GM18870 (cell line): ENCODE results near the gene GARIN5A.

Experiments
- ATAC-seq: cut with Tn5 transposase; IDR thresholded peaks from one replicate; pipeline ENCODE4 v1.9.1; 2021; ENCODE audit warnings: moderate library complexity; ENCODE audit not compliant: unreplicated experiment

GARIN5A gene

DNA sequence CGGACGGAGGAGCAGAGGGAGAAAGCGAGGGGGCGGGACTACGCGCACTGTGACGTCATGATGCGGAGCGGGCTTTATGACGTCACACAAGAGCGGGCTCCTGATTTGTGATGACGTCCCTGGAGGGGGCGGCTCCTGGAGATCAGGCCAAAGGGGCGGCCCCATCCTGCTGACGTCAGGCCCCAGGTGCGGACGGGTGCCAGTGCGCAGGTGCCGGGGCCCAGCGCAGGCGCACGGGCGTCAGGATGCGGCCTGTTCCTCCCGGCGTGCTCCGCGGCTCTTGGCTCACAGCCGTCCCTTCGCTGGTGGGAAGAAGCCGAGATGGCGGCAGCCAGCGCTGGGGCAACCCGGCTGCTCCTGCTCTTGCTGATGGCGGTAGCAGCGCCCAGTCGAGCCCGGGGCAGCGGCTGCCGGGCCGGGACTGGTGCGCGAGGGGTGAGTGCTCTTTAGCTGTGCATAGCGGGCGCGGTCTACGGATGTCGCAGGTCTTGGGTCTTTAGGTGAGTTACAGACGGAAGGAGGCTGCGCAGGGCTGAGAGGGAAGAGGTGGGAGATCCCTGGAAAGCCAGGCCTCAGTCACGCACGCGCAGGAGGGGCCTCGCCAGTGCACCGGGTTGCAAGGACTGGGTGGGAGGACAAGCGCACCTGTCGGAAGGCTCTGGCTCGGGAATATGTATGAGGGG is at the start of gene GARIN5A, which contains the start of gene EMC10:
TSS of gene GARIN5A (minus strand) at position 625 of the 683 bp plus-strand sequence. CDS start at position 165, 460 bp downstream.
TSS of gene EMC10 (plus strand) at position 284 of the 683 bp plus-strand sequence. CDS start at position 322, 38 bp downstream.
- ATAC-seq, result no peak

DNA sequence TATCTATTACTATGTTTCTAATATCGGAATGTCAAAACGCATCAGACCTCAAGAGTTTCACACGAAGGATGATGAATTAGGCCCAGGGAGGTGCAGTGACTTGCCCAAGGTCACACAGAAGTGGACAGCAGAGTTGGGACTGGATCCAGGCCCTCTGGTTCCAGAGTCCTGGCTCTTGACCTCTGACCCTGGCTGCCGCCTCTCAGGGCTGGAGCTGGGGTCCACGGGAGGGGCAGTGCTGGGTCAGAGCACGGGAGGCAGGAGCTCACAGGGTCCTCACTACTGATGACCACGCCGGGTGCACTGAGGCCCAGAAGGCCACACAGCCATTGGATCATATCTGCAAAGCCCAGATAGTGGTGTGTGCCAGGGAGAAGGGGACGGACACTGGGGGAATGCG is 46.2 kb upstream of the GARIN5A start:
- ATAC-seq, result no peak

DNA sequence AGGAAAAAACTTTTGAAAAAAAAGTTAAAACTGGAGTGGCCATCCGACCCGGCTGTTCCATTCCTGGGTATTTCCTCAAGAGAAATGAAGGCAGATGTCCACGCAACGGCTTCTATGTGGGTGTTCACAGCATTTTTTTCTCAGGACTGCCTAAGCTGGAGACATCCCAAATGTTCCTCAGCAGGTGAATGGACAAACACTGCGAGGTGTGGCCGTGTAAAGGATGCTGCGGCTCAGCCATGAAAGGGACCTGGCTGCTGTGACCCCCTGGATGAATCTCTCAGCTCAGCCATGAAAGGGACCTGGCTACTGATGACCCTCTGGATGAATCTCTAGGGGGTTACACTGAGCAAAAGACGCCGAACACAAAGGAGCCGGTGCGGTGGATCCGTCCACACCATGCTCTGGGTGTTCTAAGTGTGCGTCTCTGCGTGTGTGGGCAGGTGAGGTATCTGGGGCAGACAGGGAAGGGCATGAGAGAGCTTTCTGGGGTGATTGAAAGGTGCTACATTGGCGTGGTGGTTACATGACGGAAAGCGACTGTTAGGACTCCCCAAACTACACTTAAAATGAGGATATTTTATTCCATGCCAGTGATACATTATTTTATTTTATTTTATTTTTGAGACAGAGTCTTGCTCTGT is 44.3 kb upstream of the GARIN5A start:
- no peak for ATAC-seq

DNA sequence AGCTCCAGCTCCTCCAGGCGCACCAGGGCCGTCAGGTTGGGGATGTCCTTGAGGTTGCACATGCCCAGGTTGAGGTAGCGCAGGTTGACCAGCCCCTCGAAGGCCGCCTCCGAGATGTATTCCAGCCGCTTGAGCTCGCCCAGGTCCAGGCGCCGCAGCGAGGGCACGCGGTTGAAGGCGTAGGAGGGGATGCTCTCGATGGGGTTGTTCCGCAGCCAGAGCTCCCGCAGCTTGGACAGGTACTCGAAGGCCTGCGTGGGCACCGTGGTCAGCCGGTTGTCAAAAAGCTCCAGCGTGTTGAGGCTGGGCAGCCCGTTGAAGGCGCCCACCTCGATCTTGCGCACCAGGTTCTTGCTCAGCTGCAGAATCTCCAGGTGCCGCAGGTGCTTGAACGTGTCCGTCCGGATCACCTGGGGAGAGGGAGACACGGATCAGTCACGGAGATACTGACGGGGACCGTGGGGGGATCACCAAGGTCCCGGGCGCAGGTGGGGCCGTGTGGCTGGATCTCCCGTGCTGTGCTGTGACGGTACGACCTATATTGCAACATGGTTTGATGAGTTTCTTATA is 42.4 kb upstream of the GARIN5A start:
- no peak for ATAC-seq

DNA sequence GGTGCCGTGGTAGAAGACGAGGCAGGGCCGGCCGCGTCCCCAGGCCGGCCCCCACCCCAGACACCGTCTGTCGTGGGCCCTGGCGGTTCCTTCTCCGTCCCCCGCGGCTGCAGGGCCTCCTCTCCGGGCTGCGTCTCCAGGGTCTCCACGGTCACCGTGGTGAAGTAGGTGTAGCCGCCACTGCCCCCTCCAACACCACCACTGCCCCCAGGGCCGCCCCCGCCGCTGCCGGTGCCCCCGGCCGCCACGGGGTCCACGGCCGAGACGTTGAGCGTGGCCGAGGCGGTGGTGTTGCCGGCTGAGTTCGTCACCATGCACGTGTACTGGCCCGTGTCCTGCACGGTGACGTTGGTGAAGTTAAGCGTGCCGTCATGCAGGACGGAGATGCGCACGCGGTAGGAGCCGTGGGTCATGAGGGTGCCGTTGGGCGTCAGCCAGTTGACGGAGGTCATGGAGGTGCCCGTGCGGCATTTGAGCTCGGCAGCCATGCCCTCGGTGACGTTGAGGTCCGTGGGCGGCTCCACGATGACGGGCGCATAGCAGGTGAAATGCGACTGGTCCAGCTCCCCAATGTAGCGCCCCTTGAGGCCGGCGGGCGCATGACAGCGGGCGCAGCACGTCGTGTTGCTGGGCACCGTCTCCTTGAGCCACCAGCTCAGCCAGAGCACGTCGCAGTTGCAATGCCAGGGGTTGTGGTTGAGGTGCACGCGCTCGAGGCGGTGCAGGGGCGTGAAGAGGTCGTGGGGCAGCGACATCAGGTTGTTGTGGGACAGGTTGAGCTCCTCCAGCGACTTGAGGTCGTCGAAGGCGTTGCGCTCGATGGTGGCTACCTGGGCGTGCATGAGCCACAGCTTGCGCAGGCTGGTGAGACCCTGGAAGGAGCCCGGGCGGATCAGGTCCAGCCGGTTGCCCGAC is 41.7 kb upstream of the GARIN5A start:
- no peak for ATAC-seq

DNA sequence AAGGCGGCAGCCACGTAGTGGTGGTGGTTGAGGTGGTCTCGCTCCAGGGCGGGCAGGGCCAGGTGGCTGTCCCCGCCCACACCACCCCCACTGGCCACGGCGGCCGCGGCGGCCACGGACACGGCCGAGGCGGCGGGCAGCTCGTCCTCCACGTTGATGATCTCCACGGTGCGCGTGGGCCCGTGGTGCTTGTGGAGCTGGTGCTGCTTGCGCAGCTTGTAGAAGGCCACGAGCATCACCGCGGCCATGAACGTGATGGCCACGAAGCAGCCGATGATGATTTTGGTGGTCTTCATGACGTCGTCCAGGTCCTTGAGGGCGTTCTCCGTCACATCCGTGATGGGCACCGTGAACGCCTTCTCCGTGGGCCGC is 41.0 kb upstream of the GARIN5A start:
- ATAC-seq, result no peak

DNA sequence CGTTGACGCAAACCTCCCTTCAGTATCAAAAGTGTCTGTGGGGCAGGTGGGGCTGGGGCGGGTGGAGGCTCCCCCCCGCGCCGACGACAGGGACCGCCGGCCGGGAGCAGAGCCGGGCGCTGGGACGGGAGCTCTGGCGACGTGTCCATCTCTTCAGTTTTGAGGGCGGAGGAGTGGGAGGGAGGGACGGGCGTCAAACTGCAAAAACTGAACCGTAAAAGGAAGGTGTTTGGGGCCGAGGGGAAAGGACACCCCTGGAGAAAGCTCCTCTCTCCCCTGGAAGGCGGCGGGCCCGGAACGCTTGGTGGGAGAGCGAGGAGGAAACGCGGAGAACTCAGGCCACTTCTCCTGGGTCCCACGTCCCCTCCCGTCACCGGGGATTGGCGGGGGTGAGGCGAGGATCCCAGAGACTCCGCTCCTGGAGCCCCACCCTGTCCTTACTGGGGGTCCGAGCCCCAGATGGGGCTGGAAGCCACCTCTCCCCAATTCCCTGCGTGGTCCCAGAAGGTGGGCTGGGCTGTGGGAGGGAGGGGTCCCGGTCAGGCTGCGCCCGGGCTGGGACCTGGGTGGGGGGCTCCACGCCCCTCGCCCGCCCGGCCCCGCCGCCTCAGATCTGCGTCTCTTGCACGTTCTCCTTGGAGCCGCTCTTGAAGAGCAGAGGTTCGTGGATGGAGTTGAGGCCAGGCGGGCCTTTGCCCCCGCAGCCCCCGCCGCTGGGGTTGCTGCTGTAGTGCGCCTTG is 40.5 kb upstream of the GARIN5A start:
- ATAC-seq, result no peak

DNA sequence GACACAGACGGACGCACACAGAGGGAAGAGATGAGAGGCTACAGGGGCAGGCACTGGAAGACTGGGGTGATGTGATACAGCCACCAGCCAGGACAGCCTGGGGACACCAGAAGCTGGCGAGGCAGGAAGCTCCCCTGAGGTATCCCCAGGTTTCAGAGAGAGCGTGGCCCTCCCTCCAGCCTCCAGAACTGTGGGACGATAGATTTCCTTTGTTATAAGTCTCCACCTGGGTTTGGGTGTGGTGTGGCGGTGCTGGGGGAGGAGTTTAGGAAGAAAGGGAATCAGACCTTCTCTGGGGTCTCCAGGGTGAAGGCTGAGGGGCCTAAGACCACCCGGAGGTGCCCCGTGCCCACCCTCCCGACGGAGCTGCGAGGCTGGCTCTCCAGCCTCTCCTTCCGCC is 39.8 kb upstream of the GARIN5A start:
- no peak for ATAC-seq

DNA sequence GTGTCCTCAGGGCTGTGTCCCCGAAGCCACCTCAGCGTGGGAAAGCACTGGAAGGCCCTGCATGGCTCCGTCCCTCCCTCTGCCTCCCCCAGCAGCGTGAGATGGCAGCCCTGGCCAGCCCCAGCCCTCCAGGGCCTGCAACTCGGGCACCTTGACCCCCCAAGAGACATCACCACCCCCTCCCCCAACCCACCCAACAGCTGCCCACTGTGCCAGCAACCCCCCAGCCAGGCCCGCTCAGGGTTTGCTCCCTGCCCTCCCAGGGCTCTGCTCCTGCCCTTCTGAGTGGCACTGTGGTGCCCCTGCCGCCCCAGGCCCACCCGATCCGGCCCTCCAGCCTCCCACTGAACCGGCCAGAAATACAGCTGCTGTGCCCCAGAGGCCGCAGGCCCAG is 38.5 kb upstream of the GARIN5A start:
- ATAC-seq, result no peak

DNA sequence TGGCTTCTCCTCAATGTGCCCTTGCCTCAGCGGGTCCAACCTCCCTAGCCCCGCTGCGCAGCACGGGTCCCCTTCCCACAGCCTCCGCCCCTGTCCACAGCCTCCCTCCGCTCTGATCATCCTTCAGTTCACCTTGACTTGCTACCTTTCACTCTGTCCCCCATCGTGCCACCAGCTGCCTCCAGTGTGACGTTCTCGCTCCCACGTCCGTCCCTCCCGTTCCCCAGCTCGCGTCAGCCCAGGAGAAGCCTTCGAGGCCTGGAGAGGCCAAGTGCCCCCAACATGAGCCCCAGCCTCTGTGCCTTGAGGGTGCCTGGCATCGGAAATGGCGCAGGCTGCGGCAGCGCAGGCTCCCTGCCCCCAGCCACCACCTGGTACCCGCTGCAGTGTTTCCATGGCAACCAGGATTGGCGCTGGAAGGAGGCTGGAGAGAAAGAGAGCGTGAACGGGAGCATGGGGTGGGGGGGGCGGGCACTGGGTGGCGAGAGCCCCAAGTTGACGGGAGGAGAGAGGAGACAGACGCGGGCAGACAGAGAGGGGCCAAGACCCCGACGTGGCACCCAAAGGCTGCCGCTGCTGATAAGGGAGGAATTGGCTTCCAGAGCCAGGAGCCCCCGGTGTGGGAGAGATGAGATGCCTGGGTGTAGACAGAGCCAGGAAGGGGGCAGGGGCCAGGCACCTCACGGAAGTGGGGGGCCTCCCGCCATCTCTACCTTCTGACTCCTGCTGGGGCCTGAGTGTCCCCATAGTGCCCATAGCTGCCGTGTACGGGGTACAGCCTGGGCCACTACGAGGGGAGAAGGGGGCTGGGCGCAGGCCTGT is 37.9 kb upstream of the GARIN5A start:
- ATAC-seq, result no peak

DNA sequence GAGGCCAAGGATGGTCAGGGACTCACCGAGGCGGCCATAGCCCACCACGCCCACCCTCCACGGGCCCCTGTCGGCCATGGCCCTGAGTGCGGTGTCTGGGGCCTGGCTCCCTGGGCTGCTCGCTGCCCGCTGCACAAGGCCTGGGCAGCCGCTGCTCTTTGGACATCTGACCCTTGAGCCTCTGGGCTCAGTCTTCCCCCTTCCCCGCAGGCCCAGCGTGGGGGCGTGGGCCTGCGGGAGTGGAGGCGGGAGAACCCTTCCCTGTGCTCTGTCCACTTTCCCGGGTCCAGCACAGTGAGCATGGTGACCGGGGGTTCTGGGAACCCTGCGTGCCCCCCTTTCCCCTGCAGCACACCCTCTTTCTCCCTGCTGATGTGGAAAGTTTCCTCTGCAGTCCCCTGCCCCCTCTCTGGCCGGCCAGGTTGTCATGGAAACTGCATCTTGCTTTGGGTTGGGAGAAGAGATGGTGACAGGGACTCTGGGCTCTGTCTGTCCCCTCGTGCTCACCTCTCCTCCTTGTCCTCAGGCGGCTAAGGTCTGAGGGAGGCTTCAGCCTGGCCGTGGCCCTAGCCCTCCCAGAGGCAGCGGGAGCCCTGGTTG is 37.2 kb upstream of the GARIN5A start, which contains the start of gene ASPDH:
TSS of gene ASPDH (minus strand) at position 168 of the 600 bp plus-strand sequence. CDS start at position 78, 90 bp downstream.
- ATAC-seq, result no peak

DNA sequence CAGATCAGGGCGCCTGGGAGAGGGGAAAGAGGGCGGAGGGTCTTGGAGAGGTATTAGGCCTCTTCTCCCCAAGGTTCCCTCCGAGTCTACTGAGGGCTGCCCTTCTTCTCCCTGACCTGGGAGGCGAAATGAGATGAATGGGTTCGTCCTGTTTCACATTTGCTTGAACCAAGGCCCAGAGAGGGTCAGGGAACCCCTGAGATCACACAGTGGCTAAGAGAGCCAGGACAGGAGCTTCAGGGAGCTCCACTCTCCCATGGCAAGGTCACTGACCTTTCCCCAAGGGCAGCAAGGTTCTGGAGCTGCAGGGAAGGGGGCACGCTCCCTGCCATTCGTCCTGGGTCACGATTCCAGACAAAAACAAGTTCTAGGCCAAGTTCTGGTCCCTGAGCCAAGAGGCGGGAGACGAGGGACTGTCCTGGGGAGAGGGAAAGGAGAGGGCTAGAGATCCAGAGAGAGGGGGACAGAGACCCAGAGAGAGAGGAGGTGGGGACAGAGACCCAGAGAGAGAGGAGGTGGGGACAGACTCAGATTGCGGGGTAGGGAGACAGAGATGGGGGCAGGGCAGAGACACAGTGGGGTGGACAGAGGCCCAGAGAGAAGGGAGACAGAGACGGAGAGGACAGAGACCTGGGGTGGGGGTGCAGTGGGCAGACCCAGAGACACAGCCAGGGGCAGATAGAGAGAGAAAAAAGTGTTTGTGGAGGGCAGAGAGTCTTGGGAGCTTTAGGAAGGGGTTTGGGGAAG is 36.5 kb upstream of the GARIN5A start:
- no peak for ATAC-seq

DNA sequence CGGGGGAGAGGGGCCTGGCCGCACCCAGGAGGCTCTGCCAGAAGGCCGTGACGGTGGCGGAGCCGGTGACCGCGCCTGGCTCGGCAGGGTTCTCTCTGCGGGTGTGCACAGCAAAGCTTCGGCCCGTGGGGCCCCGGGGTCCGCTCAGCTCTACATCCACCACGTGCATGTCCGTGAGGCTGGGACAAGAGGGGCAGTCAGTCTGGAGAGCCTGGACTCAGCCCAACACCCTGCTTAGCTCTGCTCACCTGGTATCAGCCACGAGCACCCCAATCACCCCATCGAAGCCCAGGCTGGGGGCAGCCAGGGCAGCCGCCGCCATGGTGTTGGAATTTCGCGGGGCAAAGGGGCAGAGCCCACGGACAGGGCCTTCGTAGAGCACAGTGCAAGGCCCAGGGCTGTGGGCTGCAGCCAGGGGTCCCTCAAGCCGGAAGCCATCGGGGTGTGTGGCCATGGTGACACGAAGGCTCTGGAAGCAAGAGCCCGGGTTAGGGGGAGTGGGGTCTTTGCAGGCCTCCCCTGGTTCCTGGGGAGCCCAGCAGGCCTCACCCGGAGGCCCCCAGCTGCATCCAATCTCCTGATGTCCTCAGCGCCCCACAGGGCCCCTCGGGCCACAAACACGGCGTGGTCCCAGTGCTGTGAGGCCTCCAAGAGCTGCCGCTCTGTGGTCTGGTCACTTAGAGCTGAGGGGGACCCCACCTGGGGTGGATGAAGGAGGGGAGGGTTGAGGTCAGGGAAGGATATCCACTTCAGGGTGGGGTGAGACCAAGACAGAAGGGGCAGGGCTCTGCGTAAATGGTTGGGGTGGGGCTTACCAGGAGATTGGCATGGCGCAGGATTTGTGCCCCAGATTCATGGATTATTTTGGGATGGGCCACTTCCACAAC is 35.7 kb upstream of the GARIN5A start:
- ATAC-seq, result no peak

DNA sequence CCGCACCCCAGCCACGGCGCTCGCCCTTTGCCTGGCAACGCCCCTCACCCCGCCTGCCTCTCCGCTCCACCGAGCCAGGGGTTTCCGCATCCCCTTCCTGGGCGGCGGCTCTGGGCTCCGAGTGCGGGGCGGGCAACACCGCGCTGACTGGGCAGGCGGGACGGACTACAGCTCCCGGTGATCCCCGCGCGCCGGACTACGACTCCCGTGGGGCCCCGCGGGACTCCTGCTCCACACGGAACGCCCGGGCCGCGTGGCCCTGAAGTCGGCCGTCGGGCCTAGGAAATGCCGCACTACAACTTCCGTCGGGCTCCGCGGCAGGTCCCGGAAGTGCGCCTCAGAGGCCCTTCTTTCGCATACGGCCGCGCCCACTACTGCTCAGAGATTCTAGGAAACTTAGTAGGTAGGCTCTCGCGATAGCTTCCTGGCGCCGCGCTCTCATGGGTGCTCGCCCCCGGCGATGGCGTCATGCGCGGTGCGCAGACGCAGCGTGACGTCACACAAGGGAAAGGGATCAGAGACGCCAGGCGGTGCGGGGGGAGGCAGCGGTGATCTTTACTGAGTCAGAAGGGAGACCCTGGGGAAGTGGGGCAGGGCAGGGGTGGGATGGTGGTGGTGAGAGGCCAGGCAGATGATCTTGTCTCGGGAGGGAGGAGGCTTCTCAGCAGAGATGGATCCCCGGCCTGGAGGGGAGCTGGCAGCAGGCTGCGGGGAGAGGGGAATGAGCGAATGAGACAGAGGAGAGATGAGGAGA is 34.6 kb upstream of the GARIN5A start, which contains the start of gene JOSD2:
TSS of gene JOSD2 (minus strand) at position 123 of the 754 bp plus-strand sequence. CDS start 760 bp downstream, outside the sequence.
- peak; percentile 87 for ATAC-seq

DNA sequence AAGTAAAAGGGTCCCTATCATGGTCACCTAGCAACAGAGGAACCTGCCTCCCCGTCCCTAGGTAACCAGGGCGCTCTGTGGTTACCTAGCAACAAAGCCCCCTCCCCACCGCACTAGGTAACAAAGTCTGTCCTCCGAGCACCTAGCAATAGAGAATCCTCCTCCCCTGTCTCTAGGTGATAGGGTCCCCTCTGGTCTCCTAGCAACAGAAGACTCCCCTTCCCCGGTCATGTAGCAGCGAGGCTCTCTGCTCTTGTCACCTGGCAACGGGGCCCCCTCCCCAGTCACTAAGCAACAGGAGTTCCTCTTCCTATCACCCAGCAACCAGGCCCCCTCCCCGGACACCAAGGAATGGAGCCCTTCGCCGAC is 34.0 kb upstream of the GARIN5A start:
- no peak for ATAC-seq

DNA sequence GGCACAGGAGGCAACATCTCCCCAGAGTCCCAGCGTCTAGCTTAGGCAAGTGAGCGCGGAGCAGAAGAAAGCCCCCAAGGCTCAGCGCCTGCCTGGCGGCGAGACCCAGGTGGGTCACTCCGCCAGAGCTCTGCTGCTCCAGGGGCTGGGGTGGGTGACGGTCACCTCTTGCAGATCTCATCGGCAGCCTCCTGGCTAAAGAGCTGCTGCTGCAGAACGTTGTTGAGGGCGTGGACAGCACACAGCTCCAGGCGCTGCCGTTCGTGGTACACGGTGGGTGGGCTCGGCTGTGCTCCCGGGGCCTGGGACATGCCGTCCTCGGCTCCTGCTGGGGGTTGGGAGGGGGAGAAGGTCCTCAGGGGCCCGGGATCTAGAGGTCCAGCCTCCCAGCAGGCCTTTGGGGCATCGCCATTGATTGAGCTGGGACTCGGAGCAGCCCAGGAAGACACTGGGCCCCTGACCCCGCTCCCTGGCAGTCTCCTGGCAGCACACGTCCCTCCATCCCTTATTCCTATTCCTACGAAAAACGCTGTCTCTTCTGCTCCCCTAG is 33.5 kb upstream of the GARIN5A start:
- no peak for ATAC-seq
